ENCODE measurements around the gene TBC1D5. TPM values are rescaled to one million over a fixed set of nuclear protein-coding genes. Genes with fewer than 3 reads are reported as not detected.

Gene TBC1D5
- total RNA-seq, 2 donors from 2014 or later = 46.8 to 71.1 TPM

- Histone ChIP-seq H3K4me3 (no peak overlapping the region), H3K27me3 (no peaks in the 10 kb centered on the region), H3K36me3 (replicated peaks in 1 of 2; ENCODE audit: insufficient read depth in 1 of 2, low read depth in 2 of 2) (no peaks in the 10 kb centered on the region), H3K27ac (no peak overlapping the region), H3K9me3 (no peaks in the 10 kb centered on the region), H3K4me1 (no peaks in the 10 kb centered on the region)
- intact Hi-C loops (cut with DNase I) = no loop called here
- TF ChIP-seq CTCF (IDR thresholded peaks at IDR 0.05) = no peak
- TF ChIP-seq POLR2A (IDR thresholded peaks at IDR 0.05) = no peak
- DNase-seq (no peak), ATAC-seq (no peak)
- 89 to 95% methylated on average over 9 of the region's 9 CpGs for WGBS, 2 donors
These were observed 593.4 kb downstream of the TBC1D5 start for GRCh38 chr3:17149076-17149475.

- no peak for TF ChIP-seq CTCF (IDR thresholded peaks at IDR 0.05)
- TF ChIP-seq POLR2A (IDR thresholded peaks at IDR 0.05) = no peak
- Histone ChIP-seq H3K4me1 (no peaks in the 10 kb centered on the region), H3K27me3 (no peaks in the 10 kb centered on the region), H3K27ac (no peak overlapping the region), H3K4me3 (no peak overlapping the region), H3K36me3 (replicated peaks in 1 of 2; ENCODE audit: insufficient read depth in 1 of 2, low read depth in 2 of 2) (no peaks in the 10 kb centered on the region), H3K9me3 (no peaks in the 10 kb centered on the region)
- intact Hi-C loops (cut with DNase I) = no loop called here
- no peak for DNase-seq
- WGBS, 2 donors = 91 to 92% methylated on average over 7 of the region's 7 CpGs
- ATAC-seq = no peak
These were observed 597.8 kb downstream of the TBC1D5 start for GRCh38 chr3:17144665-17144993.

- no peak for TF ChIP-seq POLR2A (IDR thresholded peaks at IDR 0.05)
- no peaks in the 10 kb centered on the region for H3K36me3 ChIP-seq (replicated peaks in 1 of 2; ENCODE audit: insufficient read depth in 1 of 2, low read depth in 2 of 2)
- no peaks in the 10 kb centered on the region for H3K4me1 ChIP-seq
- WGBS, 2 donors = 78 to 85% methylated on average over 10 of the region's 10 CpGs
- intact Hi-C loops (cut with DNase I) = no loop called here
- H3K27me3 ChIP-seq = no peaks in the 10 kb centered on the region
- DNase-seq (no peak), ATAC-seq (no peak)
- H3K9me3 ChIP-seq = no peaks in the 10 kb centered on the region
- H3K27ac ChIP-seq = no peak overlapping the region
- no peak overlapping the region for H3K4me3 ChIP-seq
These were observed 598.4 kb downstream of the TBC1D5 start for GRCh38 chr3:17143893-17144664.

- no peak overlapping the region for H3K27ac ChIP-seq
- H3K36me3 ChIP-seq (replicated peaks in 1 of 2; ENCODE audit: insufficient read depth in 1 of 2, low read depth in 2 of 2) = no peaks in the 10 kb centered on the region
- no peaks in the 10 kb centered on the region for H3K9me3 ChIP-seq
- no peaks in the 10 kb centered on the region for H3K27me3 ChIP-seq
- no peak for DNase-seq
- intact Hi-C loops (cut with DNase I) = no loop called here
- no peak overlapping the region for H3K4me3 ChIP-seq
- ATAC-seq = no peak
- TF ChIP-seq POLR2A (IDR thresholded peaks at IDR 0.05) (no peak), CTCF (IDR thresholded peaks at IDR 0.05) (no peak)
- 86 to 91% methylated on average over 9 to 10 of the region's 10 CpGs for WGBS, 2 donors
- H3K4me1 ChIP-seq = no peaks in the 10 kb centered on the region
These were observed 599.9 kb downstream of the TBC1D5 start for GRCh38 chr3:17142516-17142915.

- intact Hi-C loops (cut with DNase I) = no loop called here
- 96 to 99% methylated on average over 2 to 4 of the region's 4 CpGs for WGBS, 2 donors
These were observed 600.7 kb downstream of the TBC1D5 start for GRCh38 chr3:17141699-17142098.

More at GRCh38 chr3:17141699-17142098, 600.7 kb downstream of the TBC1D5 start:
- ATAC-seq (no peak), DNase-seq (no peak)
- TF ChIP-seq POLR2A (IDR thresholded peaks at IDR 0.05) (no peak), CTCF (IDR thresholded peaks at IDR 0.05) (no peak)
- H3K4me1 ChIP-seq = no peaks in the 10 kb centered on the region
- H3K27me3 ChIP-seq = no peaks in the 10 kb centered on the region
- no peaks in the 10 kb centered on the region for H3K9me3 ChIP-seq
- H3K27ac ChIP-seq = no peak overlapping the region
- no peaks in the 10 kb centered on the region for H3K36me3 ChIP-seq (replicated peaks in 1 of 2; ENCODE audit: insufficient read depth in 1 of 2, low read depth in 2 of 2)
- no peak overlapping the region for H3K4me3 ChIP-seq
